Measurements from ENCODE around the gene UGGT2. TPM values are rescaled to one million over a fixed set of nuclear protein-coding genes. Genes with fewer than 3 reads are reported as not detected.
"Not testable (repeated sequence)": the region's sequence is repeated elsewhere in the genome, so short reads cannot be mapped to it uniquely, and the experiment has no call there.

Gene UGGT2
- total and polyA plus RNA-seq, 12 donors, result 10.7 to 60.6 (median 21.9) TPM

- H3K4me3 ChIP-seq, result no peak overlapping the region
- H3K27ac ChIP-seq, result no peak overlapping the region
- no peaks in the 10 kb centered on the region for H3K36me3 ChIP-seq (replicated peaks in 1 of 2)
- intact Hi-C loops (cut with DNase I), result no loop called here
- peaks cover 4% of the 10 kb centered on the region in 2 donors for H3K4me1 ChIP-seq (replicated peaks in 1 of 2)
- no peak for DNase-seq
- no peak for TF ChIP-seq CTCF (IDR thresholded peaks at IDR 0.05)
- TF ChIP-seq POLR2A (IDR thresholded peaks at IDR 0.05), result no peak
- H3K9me3 ChIP-seq (replicated peaks in 1 of 3), result no peaks in the 10 kb centered on the region
- H3K27me3 ChIP-seq, result no peaks in the 10 kb centered on the region
Measured at GRCh38 chr13:96000069-96000468, 53.1 kb downstream of the UGGT2 start.

- no peak for TF ChIP-seq POLR2A (IDR thresholded peaks at IDR 0.05)
- TF ChIP-seq CTCF (IDR thresholded peaks at IDR 0.05), result no peak
- DNase-seq, result no peak
- H3K4me1 ChIP-seq (replicated peaks in 1 of 2), result no peaks in the 10 kb centered on the region
- intact Hi-C loops (cut with DNase I), result no loop called here
- WGBS, 4 donors, result 95 to 97% (median 97%) methylated on average over 5 of the region's 5 CpGs
- no peaks in the 10 kb centered on the region for H3K27me3 ChIP-seq
- no peaks in the 10 kb centered on the region for H3K36me3 ChIP-seq (replicated peaks in 1 of 2)
- H3K27ac ChIP-seq, result no peak overlapping the region
- no peak overlapping the region for H3K4me3 ChIP-seq
- no peaks in the 10 kb centered on the region for H3K9me3 ChIP-seq (replicated peaks in 1 of 3)
Measured at GRCh38 chr13:95987841-95988240, 65.4 kb downstream of the UGGT2 start.

DNA sequence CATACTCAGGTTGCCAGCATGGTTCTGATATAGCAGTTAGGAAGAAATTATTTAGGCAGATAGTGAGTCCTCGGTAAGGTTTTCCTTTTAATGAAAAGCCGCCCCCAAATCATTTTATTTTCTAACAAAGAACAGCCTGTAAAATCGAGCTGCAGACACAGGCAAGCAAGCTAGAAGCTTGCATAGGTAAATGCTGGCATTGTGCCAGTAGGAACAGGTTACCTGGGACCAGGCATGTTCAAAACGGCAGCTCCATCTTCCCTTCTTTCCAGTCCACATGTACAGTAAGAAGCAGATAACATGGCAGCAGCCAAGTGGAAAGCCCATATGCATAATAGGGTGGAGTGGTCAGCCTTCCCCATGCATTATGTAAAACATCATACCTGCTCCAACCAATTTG is 71.1 kb downstream of the UGGT2 start:
- intact Hi-C loops (cut with DNase I), result no loop called here
- H3K4me3 ChIP-seq, result no peak overlapping the region
- no peak for DNase-seq
- no peaks in the 10 kb centered on the region for H3K27me3 ChIP-seq
- no peaks in the 10 kb centered on the region for H3K4me1 ChIP-seq (replicated peaks in 1 of 2)
- no peak overlapping the region for H3K27ac ChIP-seq
- no peaks in the 10 kb centered on the region for H3K36me3 ChIP-seq (replicated peaks in 1 of 2)
- TF ChIP-seq CTCF (IDR thresholded peaks at IDR 0.05) (no peak), POLR2A (IDR thresholded peaks at IDR 0.05) (no peak)
- no peaks in the 10 kb centered on the region for H3K9me3 ChIP-seq (replicated peaks in 1 of 3)
- 80 to 90% (median 83%) methylated on average over 4 of the region's 4 CpGs for WGBS, 4 donors

- H3K4me1 ChIP-seq (replicated peaks in 1 of 2); H3K36me3 ChIP-seq (replicated peaks in 1 of 2); intact Hi-C loops (cut with DNase I); H3K9me3 ChIP-seq (replicated peaks in 1 of 3); DNase-seq; H3K4me3 ChIP-seq; H3K27me3 ChIP-seq; H3K27ac ChIP-seq: not testable (repeated sequence)
- 94 to 98% (median 96%) methylated on average over 6 of the region's 6 CpGs for WGBS, 4 donors
Measured at GRCh38 chr13:95972651-95973050, 80.5 kb downstream of the UGGT2 start.

DNA sequence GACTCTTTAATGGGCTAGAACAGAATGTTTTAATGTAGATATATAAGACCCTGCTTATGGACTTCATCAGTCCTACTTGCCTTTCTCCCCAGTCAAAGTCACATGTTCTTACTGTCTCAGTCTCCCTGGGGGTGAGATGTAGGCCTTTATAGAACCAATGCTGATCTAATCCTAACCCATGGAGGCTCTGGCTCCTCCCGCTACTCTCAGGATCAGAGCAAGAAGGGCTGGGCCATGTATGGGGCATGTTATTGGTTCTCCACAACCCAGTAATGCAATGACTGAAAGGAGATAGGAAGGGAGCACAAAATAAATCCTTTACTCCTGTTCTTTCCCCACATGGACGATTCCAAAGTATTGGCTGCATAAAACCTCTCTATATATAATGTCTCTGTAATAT is 82.3 kb downstream of the UGGT2 start:
- Histone ChIP-seq H3K27ac (no peak overlapping the region), H3K4me1 (replicated peaks in 1 of 2) (no peaks in the 10 kb centered on the region), H3K36me3 (replicated peaks in 1 of 2) (no peaks in the 10 kb centered on the region), H3K9me3 (replicated peaks in 1 of 3) (no peaks in the 10 kb centered on the region), H3K4me3 (no peak overlapping the region), H3K27me3 (no peaks in the 10 kb centered on the region)
- intact Hi-C loops (cut with DNase I), result no loop called here
- TF ChIP-seq POLR2A (IDR thresholded peaks at IDR 0.05), result no peak
- no peak for TF ChIP-seq CTCF (IDR thresholded peaks at IDR 0.05)
- no peak for DNase-seq
- WGBS, 4 donors, result 89 to 93% (median 91%) methylated on average over 2 of the region's 2 CpGs

Data from adrenal gland (tissue), 12 donors.